Keratinocyte (primary cell): ENCODE data around the gene KCNK7.

ENCODE experiments used
- CTCF ChIP-seq, 3 experiments: IDR thresholded peaks in 1 of 3; conservative IDR thresholded peaks in 1 of 3; optimal IDR thresholded peaks in 1 of 3; 2 replicates in 2 of 3; 3 replicates in 1 of 3; pipeline versions ENCODE3 to v1.5.1; 2011; ENCODE audit warnings: low read length in 3 of 3, mild to moderate bottlenecking in 3 of 3, moderate library complexity in 2 of 3, control low read depth in 1 of 3, inconsistent platforms in 1 of 3; ENCODE audit not compliant: insufficient read depth in 2 of 3; ENCODE audit errors: extremely low read depth in 1 of 3
- EZH2 ChIP-seq: IDR thresholded peaks from one replicate; pipeline ENCODE4 v1.6.1; 2012; ENCODE audit warnings: inconsistent platforms, mild to moderate bottlenecking, low read length, moderate library complexity

GRCh38 chr11:65593518-65594414 is 1.8 kb downstream of the KCNK7 start:
- peak; percentile 71 to 77 (median 76) for TF ChIP-seq CTCF (optimal IDR thresholded peaks at IDR 0.05 in 1 of 3, IDR thresholded peaks at IDR 0.05 in 1 of 3, conservative IDR thresholded peaks at IDR 0.05 in 1 of 3; ENCODE audit: extremely low read depth in 1 of 3, insufficient read depth in 2 of 3, low read length in 3 of 3)
- no peak for TF ChIP-seq EZH2
